BJ (cell line): ENCODE data around the gene IPO4. TPM values are rescaled to one million over a fixed set of nuclear protein-coding genes. Genes with fewer than 3 reads are reported as not detected.
"Not testable (repeated sequence)": the region's sequence is repeated elsewhere in the genome, so short reads cannot be mapped to it uniquely, and the experiment has no call there.

Source experiments
- CTCF ChIA-PET: fragments of 350-600 bp; formaldehyde crosslinking; extraction: SDS; loops from one replicate; lab custom pipeline; 2021; ENCODE audit warnings: antibody characterized with exemption, inconsistent platforms; lab: Yijun Ruan, JAX
- POLR2A ChIA-PET: fragments of 300-600 bp; sonication (Branson Sonifier 250); formaldehyde crosslinking; extraction: SDS; loops from one replicate; lab custom pipeline; 2021; ENCODE audit warnings: antibody characterized with exemption; lab: Charles Lee
- DNase-seq: peaks from one replicate; pipeline ENCODE4 v3.0.0-alpha.2; 2011; ENCODE audit warnings: low read depth
- H3K27me3 ChIP-seq: 2 replicates; pipeline ENCODE4 v1.6.0; 2011; ENCODE audit warnings: low read length; ENCODE audit not compliant: control insufficient read depth, insufficient read depth
- H3K36me3 ChIP-seq: 2 replicates; pipeline ENCODE4 v1.5.1; 2011; ENCODE audit warnings: low read length; ENCODE audit not compliant: control insufficient read depth, insufficient read depth
- H3K4me3 ChIP-seq: 2 replicates; pipeline ENCODE4 v1.5.1; 2011; ENCODE audit warnings: low read depth, mild to moderate bottlenecking, control low read depth, low read length
- polyA plus RNA-seq: library from polyadenylated mRNA; depleted of rRNA; stranded (reverse); fragments of >200 nt; gene quantifications from 2 replicates; pipeline ENCODE4 v1.2.3, GENCODE V29; 2011
- TF ChIP-seq, protein P1 (sequence below): IDR thresholded peaks from 2 replicates; pipeline ENCODE4 v1.5.1; 2011; ENCODE audit warnings: low read depth, mild to moderate bottlenecking, control low read depth, inconsistent platforms, low read length, moderate library complexity; ENCODE audit not compliant: insufficient read depth

IPO4 gene
- polyA plus RNA-seq, 1 experiment, result 26.8 TPM

DNA sequence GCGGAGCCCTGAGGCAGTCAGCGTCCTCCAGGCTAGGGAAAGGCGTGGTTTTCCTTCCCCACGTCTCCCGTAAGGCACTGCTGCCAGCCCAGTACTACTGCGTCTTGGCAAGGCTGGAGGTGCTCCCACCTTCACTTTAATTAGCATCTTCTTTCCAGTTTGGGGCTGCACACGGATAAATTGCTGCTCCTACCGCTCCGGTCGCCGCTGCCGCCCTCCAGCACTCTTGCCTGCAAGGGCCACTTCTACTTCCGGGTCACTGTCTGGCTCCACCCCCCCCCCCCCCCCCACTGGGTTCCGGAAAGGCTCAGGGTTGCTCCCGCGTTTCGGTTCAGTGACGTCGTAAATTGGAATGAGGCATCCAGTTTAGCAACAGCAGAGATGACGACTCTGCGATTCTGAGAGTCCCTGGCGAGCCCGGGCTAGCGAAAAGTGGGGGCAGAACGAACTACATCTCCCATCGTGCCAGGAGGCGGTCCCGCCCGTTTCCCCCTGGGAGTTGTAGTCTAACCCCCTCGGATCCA is 43.6 kb upstream of the IPO4 start, which contains the start of gene NEDD8:
Gene NEDD8 (minus strand): TSS at position 247 of the 524 bp plus-strand sequence. CDS start 100 bp downstream, at position 147.
- peak; percentile 79 for DNase-seq
- H3K4me3 ChIP-seq, result peak within 1 kb of the TSS; percentile 62
- ChIA-PET POLR2A (no interaction called here), CTCF (interaction anchor here (0.8 to 1.3 kb wide), 2 partner anchors 39 to 65 kb away, joined by 3 read pairs; partner anchors contain the start of gene RABGGTA)
- peaks cover 3% of the 10 kb centered on the region for H3K36me3 ChIP-seq
- TF ChIP-seq, protein P1, sequence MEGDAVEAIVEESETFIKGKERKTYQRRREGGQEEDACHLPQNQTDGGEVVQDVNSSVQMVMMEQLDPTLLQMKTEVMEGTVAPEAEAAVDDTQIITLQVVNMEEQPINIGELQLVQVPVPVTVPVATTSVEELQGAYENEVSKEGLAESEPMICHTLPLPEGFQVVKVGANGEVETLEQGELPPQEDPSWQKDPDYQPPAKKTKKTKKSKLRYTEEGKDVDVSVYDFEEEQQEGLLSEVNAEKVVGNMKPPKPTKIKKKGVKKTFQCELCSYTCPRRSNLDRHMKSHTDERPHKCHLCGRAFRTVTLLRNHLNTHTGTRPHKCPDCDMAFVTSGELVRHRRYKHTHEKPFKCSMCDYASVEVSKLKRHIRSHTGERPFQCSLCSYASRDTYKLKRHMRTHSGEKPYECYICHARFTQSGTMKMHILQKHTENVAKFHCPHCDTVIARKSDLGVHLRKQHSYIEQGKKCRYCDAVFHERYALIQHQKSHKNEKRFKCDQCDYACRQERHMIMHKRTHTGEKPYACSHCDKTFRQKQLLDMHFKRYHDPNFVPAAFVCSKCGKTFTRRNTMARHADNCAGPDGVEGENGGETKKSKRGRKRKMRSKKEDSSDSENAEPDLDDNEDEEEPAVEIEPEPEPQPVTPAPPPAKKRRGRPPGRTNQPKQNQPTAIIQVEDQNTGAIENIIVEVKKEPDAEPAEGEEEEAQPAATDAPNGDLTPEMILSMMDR, result no peak
- H3K27me3 ChIP-seq, result no peaks in the 10 kb centered on the region

DNA sequence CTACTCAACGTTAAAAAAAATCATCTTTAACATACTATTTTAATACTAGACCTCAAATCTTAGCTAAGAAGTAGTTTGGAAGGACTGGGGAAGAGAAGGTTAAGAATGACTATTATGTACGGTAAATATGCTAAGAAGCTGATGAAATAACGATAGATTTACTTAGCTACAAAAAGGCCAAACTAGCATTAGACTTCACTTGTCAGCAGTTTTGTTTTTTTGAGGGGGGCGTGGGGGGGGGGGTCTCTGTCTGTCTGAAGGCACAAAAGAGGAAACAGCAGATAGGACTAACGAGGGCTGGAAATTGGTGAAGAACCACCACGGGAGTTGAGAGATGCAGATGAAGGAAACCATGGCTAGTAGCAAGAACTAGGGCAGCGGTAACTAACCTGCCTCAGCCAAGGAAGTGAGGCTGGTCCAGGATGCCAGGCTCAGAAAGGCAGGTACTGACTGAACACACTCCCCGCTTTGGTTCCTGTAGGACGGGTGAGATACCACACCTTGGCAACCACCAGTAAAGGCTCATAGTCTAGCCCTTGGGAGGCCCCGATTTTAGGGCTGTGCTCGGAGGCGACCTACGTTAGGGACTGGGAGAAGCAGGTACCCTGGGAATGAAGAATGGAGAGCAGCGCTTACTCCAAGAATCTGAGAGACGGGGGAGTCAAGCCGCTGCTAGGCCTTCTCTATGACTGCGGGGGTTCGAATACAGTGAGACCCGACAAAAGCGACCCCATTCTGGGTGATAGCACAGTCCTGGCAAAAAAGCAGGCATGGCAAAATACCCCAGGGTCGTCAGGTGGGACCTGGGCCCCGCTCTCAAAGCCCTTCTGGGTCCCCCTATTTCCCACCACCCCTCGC is 42.9 kb upstream of the IPO4 start:
- DNase-seq, result no peak
- Histone ChIP-seq H3K4me3 (peak overlapping the region; percentile 62), H3K27me3 (no peaks in the 10 kb centered on the region), H3K36me3 (peaks cover under 1% of the 10 kb centered on the region; the same call in 1 of the 2 replicates)
- ChIA-PET CTCF (no interaction called here), POLR2A (no interaction called here)
- TF ChIP-seq, protein P1, result no peak

DNA sequence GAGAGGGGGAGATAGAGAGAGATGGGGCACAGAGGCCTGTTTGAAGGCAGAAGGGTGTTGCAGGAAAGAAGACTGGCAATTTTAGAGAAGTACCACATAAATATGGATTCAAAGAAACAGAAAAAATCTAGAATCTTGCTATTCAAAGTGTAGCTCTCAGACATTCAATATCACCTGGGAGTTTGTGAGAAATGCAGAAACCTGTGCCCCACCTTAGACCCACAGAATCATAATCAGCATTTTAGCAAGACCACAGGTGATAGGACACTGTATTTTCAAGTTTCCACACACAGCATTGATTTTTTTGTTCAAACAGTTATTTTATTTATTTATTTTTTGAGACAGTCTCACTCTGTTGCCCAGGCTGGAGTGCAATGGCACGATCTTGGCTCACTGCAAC is 40.3 kb upstream of the IPO4 start:
- Histone ChIP-seq H3K4me3 (no peak overlapping the region), H3K36me3 (no peaks in the 10 kb centered on the region; the same call in 1 of the 2 replicates), H3K27me3 (no peaks in the 10 kb centered on the region)
- ChIA-PET CTCF (interaction anchor here (1.0 to 1.3 kb wide), 3 partner anchors 9 to 13 kb away, joined by 4 to 8 read pairs (median 5); partner anchors contain the start of genes MDP1 and TINF2), POLR2A (no interaction called here)
- no peak for DNase-seq
- TF ChIP-seq, protein P1, result no peak

DNA sequence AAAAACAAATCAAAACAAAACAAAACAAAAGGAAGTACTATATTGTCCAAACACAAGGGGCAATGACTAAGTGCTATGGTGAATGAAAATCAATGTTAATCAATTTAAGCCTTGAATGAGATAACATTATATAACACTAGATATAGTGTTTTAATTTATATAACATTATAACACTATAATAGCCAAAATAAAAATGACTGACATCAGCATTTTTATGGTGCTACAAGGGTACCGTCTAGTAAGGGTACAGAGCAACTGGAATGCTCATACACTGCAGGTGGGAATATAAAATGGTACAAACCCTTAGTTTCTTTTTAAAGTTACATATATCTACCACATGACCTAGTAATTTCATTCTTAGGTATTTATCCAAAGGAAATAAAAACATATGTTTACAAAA is 37.9 kb upstream of the IPO4 start:
- Histone ChIP-seq H3K36me3 (no peaks in the 10 kb centered on the region; the same call in 1 of the 2 replicates), H3K27me3 (no peaks in the 10 kb centered on the region), H3K4me3 (no peak overlapping the region)
- TF ChIP-seq, protein P1, result no peak
- no peak for DNase-seq
- POLR2A ChIA-PET, result no interaction called here
- CTCF ChIA-PET, result no interaction called here

DNA sequence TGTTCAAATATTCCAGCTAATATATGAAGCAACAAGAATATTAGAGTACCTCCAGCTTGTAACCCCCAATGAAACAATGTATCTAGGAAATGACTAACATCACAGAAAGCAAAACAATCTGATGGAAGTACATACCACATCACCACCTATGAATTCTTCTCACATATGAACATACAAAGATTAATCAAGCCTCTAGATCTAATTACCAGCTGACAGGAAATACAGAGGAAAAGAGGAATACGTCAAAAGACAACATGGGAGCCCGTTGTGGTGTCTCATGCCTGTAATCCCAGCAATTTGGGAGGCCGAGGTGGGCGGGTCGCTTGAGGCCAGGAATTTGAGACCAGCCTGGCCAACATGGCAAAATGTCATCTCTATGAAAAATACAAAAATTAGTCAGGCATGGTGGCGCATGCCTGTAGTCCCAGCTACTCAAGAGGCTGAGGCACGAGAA is 36.0 kb upstream of the IPO4 start:
- POLR2A ChIA-PET, result no interaction called here

DNA sequence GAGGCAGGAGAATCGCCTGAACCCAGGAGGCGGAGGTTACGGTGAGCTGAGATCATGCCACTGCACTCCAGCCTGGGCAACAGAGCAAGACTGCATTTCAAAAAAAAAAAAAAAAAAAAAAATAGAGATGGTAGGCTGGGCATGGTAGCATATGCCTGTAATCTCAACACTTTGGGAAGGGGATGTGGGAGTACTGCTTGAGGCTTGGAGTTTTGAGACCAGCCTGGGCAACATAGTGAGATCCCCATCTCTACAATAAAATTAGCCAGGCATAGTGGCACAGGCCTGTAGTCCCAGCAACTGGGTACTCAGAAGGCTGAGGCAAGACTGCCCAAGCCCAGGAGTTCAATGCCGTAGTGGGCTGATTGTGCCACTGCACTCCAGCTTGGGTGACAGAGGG is 34.4 kb upstream of the IPO4 start:
- not testable (repeated sequence) for H3K36me3 ChIP-seq, H3K27me3 ChIP-seq, H3K4me3 ChIP-seq, DNase-seq
- CTCF ChIA-PET, result interaction anchor here (1.2 kb wide), 1 partner anchor 19 kb away, joined by 3 read pairs; the partner anchor contains the start of gene TINF2
- POLR2A ChIA-PET, result interaction anchor here (0.6 kb wide), 1 partner anchor 9 kb away, joined by 8 read pairs; no protein-coding TSS in a partner anchor

More for the DNA sequence above, 36.0 kb upstream of the IPO4 start:
- Histone ChIP-seq H3K4me3 (no peak overlapping the region), H3K36me3 (no peaks in the 10 kb centered on the region; the same call in 1 of the 2 replicates), H3K27me3 (no peaks in the 10 kb centered on the region)
- CTCF ChIA-PET, result interaction anchor here (1.4 kb wide), 1 partner anchor 9 kb away, joined by 7 read pairs; the partner anchor contains the start of gene MDP1
- DNase-seq, result no peak
- TF ChIP-seq, protein P1, result no peak
